Stimulated activated naive CD8-positive, alpha-beta T cell treated with anti-CD3 and anti-CD28 coated beads, Interleukin-15, amount 100 ng/mL, for 72 hours (primary cell): ENCODE measurements around the gene SYNJ2.
A peak's percentile ranks its signal among the peaks of the same experiment; 100 is the strongest.

ENCODE experiments used
- ATAC-seq: fragments of 150-1000 bp; cut with Tn5 transposase; 2 replicates; pipeline ENCODE4 v1.10.0; 2021; ENCODE audit warnings: mild to moderate bottlenecking, moderate library complexity
- DNase-seq, 2 donors: peaks; one replicate each; pipeline ENCODE4 v3.0.0; 2021 to 2022
- H3K27ac Mint-ChIP-seq, 2 donors: one replicate each; pipeline ENCODE4 v1.8.0; 2022; ENCODE audit warnings: mild to moderate bottlenecking in 2 of 2, mixed read lengths in 2 of 2, moderate library complexity in 2 of 2
- H3K27me3 Mint-ChIP-seq: one replicate; pipeline ENCODE4 v1.8.0; 2022; ENCODE audit warnings: mixed read lengths
- H3K4me1 Mint-ChIP-seq: one replicate; pipeline ENCODE4 v1.8.0; 2022; ENCODE audit warnings: mild to moderate bottlenecking, mixed read lengths
- H3K4me3 Mint-ChIP-seq, 2 donors: one replicate each; pipeline ENCODE4 v1.8.0; 2022; ENCODE audit warnings: mild to moderate bottlenecking in 2 of 2, mixed read lengths in 2 of 2, moderate library complexity in 1 of 2
- H3K9me3 Mint-ChIP-seq, 2 donors: one replicate each; pipeline ENCODE4 v1.8.0; 2022; ENCODE audit warnings: mixed read lengths in 2 of 2

Gene SYNJ2

GRCh38 chr6:158031381-158032353, 50.0 kb downstream of the SYNJ2 start:
- Mint-ChIP-seq H3K9me3 (peaks cover 0 to 6% of the 10 kb centered on the region in 2 donors), H3K27ac (peak overlapping the region; percentile 30 to 55), H3K4me1 (peaks cover 47% of the 10 kb centered on the region), H3K4me3 (peak overlapping the region; percentile 59 to 73), H3K27me3 (no peaks in the 10 kb centered on the region)
- ATAC-seq (peak; percentile 83), DNase-seq (peak; percentile 40 to 88)

DNA sequence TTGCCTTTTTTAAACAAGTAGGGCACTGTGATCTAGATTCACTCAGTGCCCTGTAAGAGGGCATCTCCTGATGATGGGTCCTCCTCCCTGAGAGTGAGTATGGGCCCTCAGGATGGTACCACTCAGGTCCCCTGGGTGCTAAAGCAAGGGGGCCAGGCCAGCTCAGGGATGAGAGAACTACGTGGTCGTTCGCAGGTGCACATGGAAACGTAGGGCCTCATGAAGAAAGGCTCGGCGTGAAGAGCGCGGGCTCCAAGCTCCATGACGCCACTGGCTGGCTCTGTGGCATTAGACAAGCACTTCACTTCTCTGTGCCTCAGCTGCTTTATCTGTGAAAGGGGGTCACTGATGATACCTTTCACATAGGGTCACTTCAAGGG, 50.7 kb downstream of the SYNJ2 start:
- no peak for DNase-seq
- Mint-ChIP-seq H3K4me1 (peaks cover 41% of the 10 kb centered on the region), H3K27ac (no peak overlapping the region), H3K27me3 (no peaks in the 10 kb centered on the region), H3K9me3 (peaks cover 0 to 6% of the 10 kb centered on the region in 2 donors), H3K4me3 (no peak overlapping the region)
- ATAC-seq, result no peak

GRCh38 chr6:158033077-158033750, 51.6 kb downstream of the SYNJ2 start:
- DNase-seq (no peak), ATAC-seq (no peak)
- H3K4me1 Mint-ChIP-seq, result peaks cover 37% of the 10 kb centered on the region
- no peak overlapping the region for H3K4me3 Mint-ChIP-seq
- H3K9me3 Mint-ChIP-seq, result peaks cover 0 to 6% of the 10 kb centered on the region in 2 donors
- no peaks in the 10 kb centered on the region for H3K27me3 Mint-ChIP-seq
- H3K27ac Mint-ChIP-seq, result no peak overlapping the region

- Mint-ChIP-seq H3K27me3 (no peaks in the 10 kb centered on the region), H3K4me3 (no peak overlapping the region), H3K27ac (peak overlapping the region in 1 of 2 donors; percentile 83), H3K9me3 (peaks cover 0 to 6% of the 10 kb centered on the region in 2 donors), H3K4me1 (peaks cover 43% of the 10 kb centered on the region)
- ATAC-seq (no peak), DNase-seq (no peak)
These were observed 52.4 kb downstream of the SYNJ2 start for GRCh38 chr6:158033751-158034702.

GRCh38 chr6:158036261-158036660, 54.6 kb downstream of the SYNJ2 start:
- Mint-ChIP-seq H3K27me3 (no peaks in the 10 kb centered on the region), H3K4me3 (no peak overlapping the region), H3K9me3 (peaks cover 0 to 6% of the 10 kb centered on the region in 2 donors), H3K4me1 (peaks cover 45% of the 10 kb centered on the region), H3K27ac (no peak overlapping the region)
- no peak for DNase-seq
- no peak for ATAC-seq

GRCh38 chr6:158037021-158037420, 55.4 kb downstream of the SYNJ2 start:
- Mint-ChIP-seq H3K27ac (no peak overlapping the region), H3K4me3 (no peak overlapping the region), H3K27me3 (no peaks in the 10 kb centered on the region), H3K4me1 (peaks cover 42% of the 10 kb centered on the region), H3K9me3 (peaks cover 0 to 6% of the 10 kb centered on the region in 2 donors)
- DNase-seq (no peak), ATAC-seq (no peak)

GRCh38 chr6:158037771-158038170, 56.1 kb downstream of the SYNJ2 start:
- no peak overlapping the region for H3K4me3 Mint-ChIP-seq
- no peak overlapping the region for H3K27ac Mint-ChIP-seq
- ATAC-seq (no peak), DNase-seq (no peak)
- peaks cover 40% of the 10 kb centered on the region for H3K4me1 Mint-ChIP-seq
- peaks cover 0 to 6% of the 10 kb centered on the region in 2 donors for H3K9me3 Mint-ChIP-seq
- no peaks in the 10 kb centered on the region for H3K27me3 Mint-ChIP-seq

DNA sequence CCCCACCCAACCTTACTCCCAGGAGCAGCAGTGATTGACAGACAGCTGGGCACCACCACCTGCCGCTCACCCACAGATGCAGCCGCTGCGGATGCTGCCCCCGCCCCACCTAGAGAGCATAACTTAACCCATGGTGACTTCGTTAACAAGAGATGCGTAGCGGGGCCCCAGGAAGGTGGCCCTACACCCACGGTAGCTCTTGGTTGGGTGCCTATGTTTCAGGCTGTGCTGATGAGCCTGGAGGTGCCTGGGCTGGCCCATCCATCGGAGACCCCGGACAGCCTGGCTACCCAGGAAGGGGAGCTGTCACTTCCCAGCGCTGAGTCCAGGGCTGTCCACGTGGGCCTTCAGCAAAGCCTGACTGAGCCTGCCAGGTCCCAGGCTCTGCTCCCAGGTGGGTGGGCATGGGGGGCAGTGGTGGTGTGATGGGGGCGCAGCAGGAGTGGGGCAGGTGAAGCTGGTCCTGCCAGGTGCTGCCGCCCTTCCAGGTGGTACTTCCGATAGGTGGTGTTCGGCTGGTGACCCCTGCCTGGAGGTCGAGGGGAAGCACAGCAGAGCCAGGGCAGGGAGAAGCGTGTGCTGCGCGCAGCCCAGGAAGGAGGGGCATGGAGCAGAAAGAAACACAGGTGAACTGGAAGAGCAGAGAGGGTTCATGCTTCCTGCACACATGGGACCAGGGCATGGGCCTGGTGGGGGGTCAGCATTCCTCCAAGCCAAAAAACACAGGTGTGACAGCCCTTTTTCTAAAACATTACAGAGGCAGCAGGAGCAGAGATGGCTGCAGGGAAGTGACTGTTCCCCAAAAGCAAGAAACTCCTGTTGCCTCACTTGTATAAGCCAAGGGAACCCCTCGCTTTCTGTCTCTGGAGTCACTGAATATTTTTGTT, 56.9 kb downstream of the SYNJ2 start:
- Mint-ChIP-seq H3K4me3 (no peak overlapping the region), H3K27ac (peak overlapping the region in 1 of 2 donors; percentile 89), H3K27me3 (no peaks in the 10 kb centered on the region), H3K9me3 (peaks cover 0 to 6% of the 10 kb centered on the region in 2 donors), H3K4me1 (peaks cover 40% of the 10 kb centered on the region)
- ATAC-seq, result no peak
- DNase-seq, result no peak

DNA sequence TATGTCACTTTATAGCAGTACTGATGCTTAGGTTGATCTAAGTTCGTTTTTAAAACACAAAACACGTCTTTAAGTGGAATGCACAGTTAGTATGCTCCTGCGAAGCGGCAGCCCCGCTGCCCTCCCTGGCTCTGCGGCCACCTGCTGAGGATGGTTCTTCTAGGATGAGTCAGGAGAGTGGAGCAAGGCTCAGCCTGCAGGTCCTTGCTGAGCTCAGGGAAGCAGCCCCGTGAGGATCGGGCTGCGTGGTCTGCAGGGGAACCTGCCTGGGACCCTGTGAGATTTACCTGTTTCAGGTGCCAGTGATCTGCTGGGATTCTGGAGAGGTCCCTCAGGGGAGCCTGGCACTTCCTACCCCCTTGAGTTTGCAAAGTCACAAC, 57.5 kb downstream of the SYNJ2 start:
- Mint-ChIP-seq H3K9me3 (peaks cover 0 to 6% of the 10 kb centered on the region in 2 donors), H3K4me1 (peaks cover 43% of the 10 kb centered on the region), H3K27me3 (no peaks in the 10 kb centered on the region), H3K4me3 (no peak overlapping the region), H3K27ac (no peak overlapping the region)
- ATAC-seq (no peak), DNase-seq (no peak)

DNA sequence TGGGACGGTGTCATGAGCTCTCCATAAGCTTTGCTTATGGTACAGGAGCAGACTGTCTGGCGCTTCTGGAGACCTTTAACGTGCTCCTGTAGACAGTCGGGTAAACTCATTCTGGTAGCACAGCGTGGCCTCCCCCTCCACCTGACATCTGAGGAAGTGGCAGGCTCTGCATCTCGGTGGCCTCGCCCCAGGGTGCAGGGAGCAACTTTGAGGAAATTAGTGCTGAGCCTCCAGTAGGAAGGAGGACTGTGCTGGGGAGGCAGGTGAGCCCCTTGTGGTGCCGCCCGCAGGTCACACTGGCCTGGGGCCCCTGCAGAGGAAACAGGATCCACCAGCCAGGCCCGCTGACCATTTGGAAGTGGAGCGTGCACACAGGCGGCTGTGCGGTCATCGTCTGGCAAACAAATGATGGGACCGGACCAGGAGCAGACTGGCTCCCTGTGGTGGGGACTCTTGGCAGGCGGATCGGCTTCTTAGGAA, 57.9 kb downstream of the SYNJ2 start:
- Mint-ChIP-seq H3K4me3 (no peak overlapping the region), H3K4me1 (peaks cover 45% of the 10 kb centered on the region), H3K27me3 (no peaks in the 10 kb centered on the region), H3K27ac (no peak overlapping the region), H3K9me3 (peaks cover 0 to 6% of the 10 kb centered on the region in 2 donors)
- ATAC-seq, result peak; percentile 86
- peak in 1 of 2 donors; percentile 39 for DNase-seq

GRCh38 chr6:158040051-158040803, 58.6 kb downstream of the SYNJ2 start:
- peak in 1 of 2 donors; percentile 52 for DNase-seq

DNA sequence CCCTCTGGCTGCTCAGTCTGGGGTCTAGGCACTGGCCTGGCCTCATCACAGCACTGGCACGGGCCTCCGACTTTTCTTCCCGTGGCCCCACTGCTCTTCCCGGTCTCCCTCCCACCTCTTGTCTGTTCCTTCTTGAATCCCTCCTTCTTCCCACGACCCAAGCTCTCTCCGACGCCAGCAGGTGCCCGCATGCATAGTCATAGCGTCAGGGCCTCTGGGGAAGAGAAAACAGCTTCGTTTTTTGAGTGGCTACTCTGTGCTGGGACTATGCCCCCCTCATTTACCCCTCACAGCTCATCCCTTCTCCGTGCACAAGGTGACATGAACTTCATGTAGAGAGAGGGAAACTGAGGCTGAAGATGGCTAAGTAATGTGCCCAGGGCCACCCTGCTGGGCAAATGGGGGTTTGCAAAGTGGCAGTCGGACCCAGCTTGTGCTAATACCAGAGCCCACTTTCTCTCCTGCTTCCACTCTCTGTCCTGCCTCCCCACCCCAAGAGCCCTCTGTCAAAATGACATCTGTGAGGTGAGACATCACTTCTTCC, 59.2 kb downstream of the SYNJ2 start:
- H3K27me3 Mint-ChIP-seq, result no peaks in the 10 kb centered on the region
- H3K27ac Mint-ChIP-seq, result peak overlapping the region in 1 of 2 donors; percentile 81
- no peak overlapping the region for H3K4me3 Mint-ChIP-seq
- H3K4me1 Mint-ChIP-seq, result peaks cover 52% of the 10 kb centered on the region
- DNase-seq, result no peak
- H3K9me3 Mint-ChIP-seq, result peaks cover 0 to 5% of the 10 kb centered on the region in 2 donors
- no peak for ATAC-seq

More at GRCh38 chr6:158040051-158040803, 58.6 kb downstream of the SYNJ2 start:
- ATAC-seq, result peak; percentile 70
- H3K4me1 Mint-ChIP-seq, result peaks cover 46% of the 10 kb centered on the region
- H3K27ac Mint-ChIP-seq, result peak overlapping the region in 1 of 2 donors; percentile 81
- H3K27me3 Mint-ChIP-seq, result no peaks in the 10 kb centered on the region
- peaks cover 0 to 6% of the 10 kb centered on the region in 2 donors for H3K9me3 Mint-ChIP-seq
- peak overlapping the region in 1 of 2 donors; percentile 38 for H3K4me3 Mint-ChIP-seq

- no peak for DNase-seq
- Mint-ChIP-seq H3K4me1 (peaks cover 57% of the 10 kb centered on the region), H3K4me3 (no peak overlapping the region), H3K27ac (peak overlapping the region in 1 of 2 donors; percentile 39), H3K9me3 (peaks cover 0 to under 1% of the 10 kb centered on the region in 2 donors), H3K27me3 (no peaks in the 10 kb centered on the region)
- ATAC-seq, result no peak
These were observed 59.7 kb downstream of the SYNJ2 start for GRCh38 chr6:158041370-158041769.
